GM10266 (cell line): ENCODE measurements around the gene MPZL3.
A peak's percentile ranks its signal among the peaks of the same experiment; 100 is the strongest.

Source experiments
- DNase-seq: peaks from one replicate; pipeline ENCODE4 v3.0.0; 2012; ENCODE audit errors: extremely low spot score
- CTCF ChIP-seq: IDR thresholded peaks from 2 replicates; pipeline ENCODE4 v1.5.1; 2012; ENCODE audit warnings: mild to moderate bottlenecking, low read depth; ENCODE audit not compliant: control insufficient read depth, insufficient read depth; ENCODE audit errors: missing control alignments

MPZL3 gene

GRCh38 chr11:118217575-118217974 is 34.6 kb downstream of the MPZL3 start:
- TF ChIP-seq CTCF = no peak
- no peak for DNase-seq

- peak; percentile 35 for TF ChIP-seq CTCF
- DNase-seq = peak; percentile 39
Observed at GRCh38 chr11:118216621-118217481, 35.3 kb downstream of the MPZL3 start.

- TF ChIP-seq CTCF = no peak
- DNase-seq = no peak
Observed at GRCh38 chr11:118215765-118216164, 36.4 kb downstream of the MPZL3 start.

DNA sequence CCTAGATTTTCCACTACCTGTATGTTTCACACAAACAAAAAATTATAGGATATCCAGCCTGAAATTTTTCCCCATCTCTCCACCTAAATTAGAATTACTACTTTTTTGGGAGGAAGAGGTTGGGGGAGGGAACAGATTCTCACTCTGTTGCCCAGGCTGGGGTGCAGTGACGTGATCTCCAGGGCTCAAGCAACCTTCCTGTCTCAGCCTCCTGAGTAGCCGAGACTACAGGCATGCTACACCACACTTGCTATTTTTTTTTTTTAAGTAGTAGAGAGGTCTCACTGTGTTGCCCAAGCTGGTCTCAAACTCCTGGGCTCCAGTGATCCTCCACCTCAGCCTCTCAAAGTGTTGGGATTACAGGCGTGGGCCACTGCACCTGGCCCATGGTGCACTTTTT is 36.9 kb downstream of the MPZL3 start:
- no peak for TF ChIP-seq CTCF
- no peak for DNase-seq

GRCh38 chr11:118214210-118214914 is 37.8 kb downstream of the MPZL3 start:
- DNase-seq = no peak
- no peak for TF ChIP-seq CTCF

- no peak for DNase-seq
- TF ChIP-seq CTCF = no peak
Observed at GRCh38 chr11:118213781-118214180, 38.4 kb downstream of the MPZL3 start.

- no peak for DNase-seq
- TF ChIP-seq CTCF = no peak
Observed at GRCh38 chr11:118213201-118213600, 39.0 kb downstream of the MPZL3 start.
